Peyer's patch (tissue), 4 donors: Measurements from ENCODE around the gene EHBP1L1. TPM values are rescaled to one million over a fixed set of nuclear protein-coding genes. Genes with fewer than 3 reads are reported as not detected.

ENCODE experiments used
- DNase-seq, 3 donors: peaks; one replicate each; pipeline ENCODE4 v3.0.0-alpha.2; 2017 to 2019
- H3K27ac ChIP-seq, 4 donors: fragments of 200-600 bp; sonication (generic); one replicate each; pipeline ENCODE4 v1.5.1; 2016 to 2019
- H3K27me3 ChIP-seq, 2 donors: fragments of 200-600 bp; sonication (generic); one replicate each; pipeline ENCODE4 v1.5.1; 2019
- H3K36me3 ChIP-seq, 3 donors: fragments of 200-600 bp; sonication (generic); one replicate each; pipeline ENCODE4 v1.5.1; 2016 to 2019
- H3K4me1 ChIP-seq, 4 donors: fragments of 200-600 bp; sonication (generic); one replicate each; pipeline ENCODE4 v1.5.1; 2016 to 2019
- H3K4me3 ChIP-seq, 4 donors: fragments of 200-600 bp; sonication (generic); 1 replicate in 3 of 4; 2 replicates in 1 of 4; pipeline ENCODE4 v1.5.1; 2016 to 2019; ENCODE audit warnings: mild to moderate bottlenecking in 1 of 4
- H3K9me3 ChIP-seq, 4 donors: fragments of 200-600 bp; sonication (generic); one replicate each; pipeline ENCODE4 v1.5.1; 2016 to 2019; ENCODE audit warnings: mild to moderate bottlenecking in 1 of 4
- POLR2A ChIP-seq, 2 donors: fragments of 450-650 bp; IDR thresholded peaks; one replicate each; pipeline ENCODE4 v1.5.1; 2017; ENCODE audit warnings: antibody characterized with exemption in 2 of 2, mild to moderate bottlenecking in 2 of 2, moderate library complexity in 2 of 2
- total RNA-seq, 4 donors: library from RNA; depleted of rRNA; stranded (reverse); fragments of >200 nt; gene quantifications; one replicate each; pipeline ENCODE4 v1.1.0, GENCODE V29; 2016
- TF ChIP-seq, protein P1 (sequence below), 6 experiments: fragments of 450-650 bp in 4 of 6; fragments of 200-600 bp in 2 of 6; sonication (generic) in 1 of 6; IDR thresholded peaks; one replicate each; pipeline ENCODE4 v1.5.1; 2017 to 2019; ENCODE audit warnings: antibody characterized with exemption in 6 of 6, mild to moderate bottlenecking in 3 of 6, moderate library complexity in 1 of 6

EHBP1L1 gene
- total RNA-seq, 4 donors from 2014 or later = 65.2 to 163 (median 121) TPM

DNA sequence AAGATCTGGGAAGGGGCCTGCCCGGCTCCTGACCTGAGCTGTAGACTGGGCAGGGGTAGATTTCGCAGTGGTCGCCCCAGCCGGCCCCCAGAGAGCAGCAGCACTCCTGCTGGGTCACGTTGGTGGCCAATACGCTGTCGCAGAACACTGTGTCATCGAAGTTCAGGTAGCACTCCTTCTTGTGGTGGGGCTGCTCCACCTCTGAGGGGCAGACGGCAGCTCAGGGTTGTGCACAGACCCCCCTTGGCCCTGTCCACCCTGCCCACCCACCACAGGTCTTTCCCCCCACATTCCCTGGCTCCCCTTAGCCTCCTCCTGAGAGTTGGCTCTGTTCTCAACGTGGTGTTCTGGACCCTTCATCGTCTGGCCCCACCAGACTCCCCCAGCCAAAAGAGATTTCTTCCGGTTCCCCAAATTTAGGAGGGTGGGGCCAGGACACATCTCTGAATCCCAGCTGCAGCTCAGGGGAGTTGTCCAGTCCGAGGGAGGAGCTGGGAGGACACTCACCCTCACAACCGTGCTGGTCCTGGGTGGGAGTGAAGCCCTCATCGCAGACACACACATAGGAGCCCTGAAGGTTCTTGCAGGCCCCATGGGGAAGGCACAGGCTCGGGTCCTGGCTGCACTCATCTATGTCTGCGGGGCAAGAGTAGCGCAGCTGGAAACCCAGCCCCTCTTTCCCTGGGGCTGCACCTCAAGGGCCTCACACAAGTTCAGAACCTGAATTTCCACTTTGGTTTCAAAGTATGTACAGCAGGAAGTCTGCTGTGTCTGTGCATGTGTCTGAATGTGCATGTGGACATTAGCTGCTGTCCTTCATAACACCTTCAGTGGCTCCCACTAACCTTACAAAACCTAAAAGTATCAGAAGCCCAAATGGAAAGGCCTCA lies 34.5 kb upstream of the EHBP1L1 start:
- peaks cover 0 to 38% (median 0%) of the 10 kb centered on the region in 3 donors for H3K36me3 ChIP-seq
- H3K9me3 ChIP-seq = no peaks in the 10 kb centered on the region
- peaks cover 5 to 25% (median 15%) of the 10 kb centered on the region in 4 donors for H3K4me1 ChIP-seq
- no peak for DNase-seq
- no peaks in the 10 kb centered on the region for H3K27me3 ChIP-seq
- H3K4me3 ChIP-seq = peak overlapping the region; percentile 44 to 69 (median 61)
- peak overlapping the region; percentile 86 to 96 (median 93) for H3K27ac ChIP-seq
- TF ChIP-seq, protein P1, sequence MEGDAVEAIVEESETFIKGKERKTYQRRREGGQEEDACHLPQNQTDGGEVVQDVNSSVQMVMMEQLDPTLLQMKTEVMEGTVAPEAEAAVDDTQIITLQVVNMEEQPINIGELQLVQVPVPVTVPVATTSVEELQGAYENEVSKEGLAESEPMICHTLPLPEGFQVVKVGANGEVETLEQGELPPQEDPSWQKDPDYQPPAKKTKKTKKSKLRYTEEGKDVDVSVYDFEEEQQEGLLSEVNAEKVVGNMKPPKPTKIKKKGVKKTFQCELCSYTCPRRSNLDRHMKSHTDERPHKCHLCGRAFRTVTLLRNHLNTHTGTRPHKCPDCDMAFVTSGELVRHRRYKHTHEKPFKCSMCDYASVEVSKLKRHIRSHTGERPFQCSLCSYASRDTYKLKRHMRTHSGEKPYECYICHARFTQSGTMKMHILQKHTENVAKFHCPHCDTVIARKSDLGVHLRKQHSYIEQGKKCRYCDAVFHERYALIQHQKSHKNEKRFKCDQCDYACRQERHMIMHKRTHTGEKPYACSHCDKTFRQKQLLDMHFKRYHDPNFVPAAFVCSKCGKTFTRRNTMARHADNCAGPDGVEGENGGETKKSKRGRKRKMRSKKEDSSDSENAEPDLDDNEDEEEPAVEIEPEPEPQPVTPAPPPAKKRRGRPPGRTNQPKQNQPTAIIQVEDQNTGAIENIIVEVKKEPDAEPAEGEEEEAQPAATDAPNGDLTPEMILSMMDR (IDR thresholded peaks at IDR 0.05) = no peak
- TF ChIP-seq POLR2A (IDR thresholded peaks at IDR 0.05) = no peak

DNA sequence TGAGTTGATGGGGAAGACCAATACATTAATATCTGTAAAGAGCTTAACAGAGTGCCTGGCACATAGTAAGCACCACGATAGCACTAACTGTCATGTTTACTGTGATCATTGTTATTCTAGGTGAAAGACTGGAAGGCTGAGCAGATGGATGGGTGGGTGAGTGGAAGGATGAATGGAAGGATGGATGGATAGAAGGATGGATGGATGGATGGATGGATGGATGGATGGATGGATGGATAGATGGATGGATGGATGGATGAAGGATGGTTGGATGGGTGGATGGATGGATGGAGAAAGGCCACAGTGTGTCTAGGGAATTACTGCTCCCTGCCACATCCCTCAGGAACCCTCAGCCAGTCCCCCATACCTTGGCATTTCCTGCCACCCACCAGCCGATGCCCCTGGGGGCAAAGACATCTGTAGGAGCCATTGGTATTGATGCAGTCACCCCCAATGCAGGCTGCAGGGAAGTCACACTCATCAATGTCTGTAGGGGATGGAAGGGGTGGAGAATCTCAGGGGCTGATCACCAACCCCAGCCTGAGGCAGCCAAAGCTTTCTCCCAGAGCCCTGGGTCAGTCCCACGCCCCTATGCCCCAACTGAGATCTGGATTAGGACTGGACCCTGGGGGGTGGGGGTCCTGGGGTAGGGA lies 33.0 kb upstream of the EHBP1L1 start:
- H3K36me3 ChIP-seq = peaks cover 0 to 30% (median 0%) of the 10 kb centered on the region in 3 donors
- no peak overlapping the region for H3K27ac ChIP-seq
- H3K27me3 ChIP-seq = no peaks in the 10 kb centered on the region
- no peaks in the 10 kb centered on the region for H3K9me3 ChIP-seq
- no peak overlapping the region for H3K4me3 ChIP-seq
- no peak for DNase-seq
- TF ChIP-seq, protein P1 (IDR thresholded peaks at IDR 0.05) = no peak
- peaks cover 5 to 37% (median 19%) of the 10 kb centered on the region in 4 donors for H3K4me1 ChIP-seq

DNA sequence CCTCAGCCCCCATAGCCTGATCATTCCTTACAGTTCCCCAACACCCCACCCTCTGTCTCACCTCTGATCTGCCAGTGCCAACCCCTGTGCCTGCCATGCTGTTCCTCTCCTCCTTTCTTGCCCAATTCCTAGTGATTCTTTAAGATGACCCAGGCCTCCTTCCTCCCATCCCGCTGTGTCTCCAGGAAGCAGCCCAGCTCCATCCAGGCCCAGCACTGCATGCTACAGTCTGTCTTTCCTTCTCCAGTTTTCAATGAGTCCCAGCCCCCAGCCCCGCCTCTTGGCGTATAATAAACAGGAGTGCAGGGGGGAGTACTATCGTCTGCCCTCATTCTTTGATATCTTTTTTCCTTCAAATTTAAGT lies 30.0 kb upstream of the EHBP1L1 start:
- Histone ChIP-seq H3K27me3 (no peaks in the 10 kb centered on the region), H3K36me3 (peaks cover 0 to 13% (median 0%) of the 10 kb centered on the region in 3 donors), H3K4me1 (peaks cover 5 to 23% (median 15%) of the 10 kb centered on the region in 4 donors), H3K9me3 (no peaks in the 10 kb centered on the region), H3K27ac (peak overlapping the region; percentile 77 to 89 (median 82)), H3K4me3 (peak overlapping the region in 3 of 4 donors; percentile 29 to 60 (median 59))
- peak in 1 of 3 donors; percentile 51 for DNase-seq
- TF ChIP-seq POLR2A (IDR thresholded peaks at IDR 0.05) = no peak
- TF ChIP-seq, protein P1 (IDR thresholded peaks at IDR 0.05) = no peak

DNA sequence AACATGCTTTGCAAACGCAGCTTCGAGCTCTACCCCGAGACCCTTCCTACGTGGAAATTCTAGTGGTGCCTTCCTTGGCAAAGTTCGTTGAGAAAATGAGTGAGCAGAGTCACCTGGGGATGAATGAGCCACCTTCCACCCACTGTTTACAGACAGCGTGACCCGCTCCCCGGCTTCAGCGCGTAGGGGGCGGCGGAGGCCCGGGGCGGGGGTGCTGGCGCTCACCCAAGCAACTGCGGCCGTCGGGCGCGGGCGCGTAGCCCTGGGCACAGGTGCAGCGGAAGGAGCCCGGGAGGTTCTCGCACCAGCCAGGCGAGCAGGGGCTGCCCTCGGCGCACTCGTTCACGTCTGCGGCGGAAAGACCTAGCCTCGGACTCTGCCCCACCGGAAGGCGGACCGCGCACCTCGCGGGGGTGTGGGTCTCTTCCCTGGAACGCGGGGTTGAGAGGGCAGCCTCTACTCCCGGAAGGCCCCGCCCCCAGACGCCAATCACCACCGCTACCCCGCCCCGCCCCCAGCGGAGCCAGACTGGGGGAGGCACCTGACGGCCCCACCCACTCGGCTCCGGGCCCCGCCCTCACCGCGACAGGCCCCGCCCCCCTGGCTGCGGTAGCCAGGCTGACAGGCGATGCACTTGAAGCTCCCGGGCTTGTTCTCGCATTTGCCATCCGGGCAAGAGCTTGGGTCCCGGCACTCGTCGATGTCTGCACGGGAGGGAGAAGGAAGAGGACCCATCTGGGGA lies 29.5 kb upstream of the EHBP1L1 start:
- H3K4me1 ChIP-seq = peaks cover 3 to 17% (median 12%) of the 10 kb centered on the region in 4 donors
- peak overlapping the region; percentile 29 to 60 (median 44) for H3K4me3 ChIP-seq
- H3K27me3 ChIP-seq = no peaks in the 10 kb centered on the region
- H3K27ac ChIP-seq = peak overlapping the region; percentile 77 to 89 (median 82)
- DNase-seq = peak; percentile 99 to 100 (median 100)
- no peaks in the 10 kb centered on the region for H3K9me3 ChIP-seq
- peak; percentile 66 to 81 for TF ChIP-seq POLR2A (IDR thresholded peaks at IDR 0.05)
- TF ChIP-seq, protein P1 (IDR thresholded peaks at IDR 0.05) = no peak
- peaks cover 0 to 13% (median 0%) of the 10 kb centered on the region in 3 donors for H3K36me3 ChIP-seq

DNA sequence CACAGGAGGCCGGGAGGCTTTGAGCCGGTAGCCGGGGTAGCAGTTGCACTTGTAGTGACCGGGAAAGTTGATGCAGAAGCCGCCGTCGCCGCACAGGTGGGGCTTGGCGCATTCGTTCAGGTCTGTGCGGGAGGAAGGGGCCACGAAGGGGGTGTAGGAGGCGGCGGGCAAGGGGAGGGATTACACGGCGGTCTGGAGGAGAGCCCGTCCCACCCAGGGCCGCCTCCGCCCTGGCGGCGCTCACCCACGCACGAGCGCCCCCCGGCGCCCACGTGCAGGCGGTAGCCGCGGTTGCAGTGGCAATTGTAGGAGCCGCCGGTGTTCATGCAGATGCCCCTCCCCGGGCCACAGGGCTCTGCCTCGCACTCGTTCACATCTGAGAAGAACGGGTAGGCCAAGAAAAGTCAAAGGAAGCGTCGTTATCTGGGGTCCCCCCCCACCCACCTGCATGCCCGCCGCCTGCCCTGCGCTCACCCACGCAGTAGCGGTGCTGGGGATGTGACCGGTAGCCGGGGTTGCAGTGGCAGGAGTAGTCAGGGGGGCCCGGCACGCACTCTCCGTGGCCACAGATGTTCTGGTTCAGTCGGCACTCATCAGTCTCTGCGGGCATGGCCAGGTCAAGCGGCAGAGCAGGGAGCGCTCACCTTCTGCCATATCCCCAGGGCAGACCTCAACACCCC lies 28.3 kb upstream of the EHBP1L1 start:
- H3K4me1 ChIP-seq = peaks cover 9 to 23% (median 17%) of the 10 kb centered on the region in 4 donors
- peak in 2 of 3 donors; percentile 49 to 62 for DNase-seq
- peak overlapping the region in 3 of 4 donors; percentile 77 to 83 (median 80) for H3K27ac ChIP-seq
- peaks cover 0 to 13% (median 0%) of the 10 kb centered on the region in 3 donors for H3K36me3 ChIP-seq
- peak overlapping the region in 1 of 4 donors; percentile 29 for H3K4me3 ChIP-seq
- TF ChIP-seq, protein P1 (IDR thresholded peaks at IDR 0.05) = peak in 1 of 6 experiments; percentile 4
- no peak for TF ChIP-seq POLR2A (IDR thresholded peaks at IDR 0.05)
- no peaks in the 10 kb centered on the region for H3K27me3 ChIP-seq
- H3K9me3 ChIP-seq = no peaks in the 10 kb centered on the region
